Measurements from ENCODE around the gene C19orf18. TPM values are rescaled to one million over a fixed set of nuclear protein-coding genes. Genes with fewer than 3 reads are reported as not detected.

The C19orf18 gene
- total RNA-seq, 1 experiment from 2014 or later: 1.1 TPM

- Mint-ChIP-seq H3K27ac (peak overlapping the region; percentile 93), H3K4me3 (peak overlapping the region; percentile 67), H3K9me3 (peaks cover 9% of the 10 kb centered on the region), H3K4me1 (peaks cover 13% of the 10 kb centered on the region), H3K36me3 (peaks cover 33% of the 10 kb centered on the region), H3K27me3 (ENCODE audit: low read depth) (peaks cover 6% of the 10 kb centered on the region)
- ChIA-PET POLR2A (interaction anchor here (0.5 kb wide), 1 partner anchor 23 kb away, joined by 5 read pairs; no protein-coding TSS in a partner anchor), CTCF (no interaction called here)
- DNase-seq (ENCODE audit: low spot score): peak; percentile 95
- peak; percentile 90 for ATAC-seq
- TF ChIP-seq CREM (CRISPR knock-in tag; IDR thresholded peaks at IDR 0.05) (peak; percentile 98), TEAD1 (CRISPR knock-in tag; IDR thresholded peaks at IDR 0.05) (peak; percentile 76; the same call in 1 of the 2 replicates), JAZF1 (CRISPR knock-in tag; IDR thresholded peaks at IDR 0.05) (no peak), AFF4 (CRISPR knock-in tag; IDR thresholded peaks at IDR 0.05; ENCODE audit: borderline replicate concordance) (no peak; the same call in 1 of the 2 replicates), STAT6 (CRISPR knock-in tag; conservative IDR thresholded peaks at IDR 0.05; ENCODE audit: low read depth) (no peak), FOXJ3 (CRISPR knock-in tag; IDR thresholded peaks at IDR 0.05; ENCODE audit: borderline replicate concordance) (no peak), PRRX2 (CRISPR knock-in tag; IDR thresholded peaks at IDR 0.05) (no peak), NFE2L1 (CRISPR knock-in tag; IDR thresholded peaks at IDR 0.05) (no peak), ZNF671 (CRISPR knock-in tag; IDR thresholded peaks at IDR 0.05) (no peak), ARID4B (CRISPR knock-in tag; IDR thresholded peaks at IDR 0.05; ENCODE audit: borderline replicate concordance) (peak; percentile 85), SMAD4 (CRISPR knock-in tag; IDR thresholded peaks at IDR 0.05) (0 out of 2 replicates have a peak, but pooled peaks have one; percentile 53), FOXP4 (CRISPR knock-in tag; IDR thresholded peaks at IDR 0.05) (peak; percentile 56; the same call in 1 of the 2 replicates), TP53 (CRISPR knock-in tag; IDR thresholded peaks at IDR 0.05) (0 out of 2 replicates have a peak, but pooled peaks have one; percentile 39), NR1H2 (CRISPR knock-in tag; IDR thresholded peaks at IDR 0.05) (no peak)
- TF ChIP-seq, protein P1, sequence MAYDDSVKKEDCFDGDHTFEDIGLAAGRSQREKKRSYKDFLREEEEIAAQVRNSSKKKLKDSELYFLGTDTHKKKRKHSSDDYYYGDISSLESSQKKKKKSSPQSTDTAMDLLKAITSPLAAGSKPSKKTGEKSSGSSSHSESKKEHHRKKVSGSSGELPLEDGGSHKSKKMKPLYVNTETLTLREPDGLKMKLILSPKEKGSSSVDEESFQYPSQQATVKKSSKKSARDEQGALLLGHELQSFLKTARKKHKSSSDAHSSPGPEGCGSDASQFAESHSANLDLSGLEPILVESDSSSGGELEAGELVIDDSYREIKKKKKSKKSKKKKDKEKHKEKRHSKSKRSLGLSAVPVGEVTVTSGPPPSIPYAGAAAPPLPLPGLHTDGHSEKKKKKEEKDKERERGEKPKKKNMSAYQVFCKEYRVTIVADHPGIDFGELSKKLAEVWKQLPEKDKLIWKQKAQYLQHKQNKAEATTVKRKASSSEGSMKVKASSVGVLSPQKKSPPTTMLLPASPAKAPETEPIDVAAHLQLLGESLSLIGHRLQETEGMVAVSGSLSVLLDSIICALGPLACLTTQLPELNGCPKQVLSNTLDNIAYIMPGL (CRISPR knock-in tag; IDR thresholded peaks at IDR 0.05): peak; percentile 20; the same call in 1 of the 2 replicates
- TF ChIP-seq, protein P2, sequence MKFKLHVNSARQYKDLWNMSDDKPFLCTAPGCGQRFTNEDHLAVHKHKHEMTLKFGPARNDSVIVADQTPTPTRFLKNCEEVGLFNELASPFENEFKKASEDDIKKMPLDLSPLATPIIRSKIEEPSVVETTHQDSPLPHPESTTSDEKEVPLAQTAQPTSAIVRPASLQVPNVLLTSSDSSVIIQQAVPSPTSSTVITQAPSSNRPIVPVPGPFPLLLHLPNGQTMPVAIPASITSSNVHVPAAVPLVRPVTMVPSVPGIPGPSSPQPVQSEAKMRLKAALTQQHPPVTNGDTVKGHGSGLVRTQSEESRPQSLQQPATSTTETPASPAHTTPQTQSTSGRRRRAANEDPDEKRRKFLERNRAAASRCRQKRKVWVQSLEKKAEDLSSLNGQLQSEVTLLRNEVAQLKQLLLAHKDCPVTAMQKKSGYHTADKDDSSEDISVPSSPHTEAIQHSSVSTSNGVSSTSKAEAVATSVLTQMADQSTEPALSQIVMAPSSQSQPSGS (CRISPR knock-in tag; IDR thresholded peaks at IDR 0.05; ENCODE audit: borderline replicate concordance, low read depth): no peak
- TF ChIP-seq, protein P3, sequence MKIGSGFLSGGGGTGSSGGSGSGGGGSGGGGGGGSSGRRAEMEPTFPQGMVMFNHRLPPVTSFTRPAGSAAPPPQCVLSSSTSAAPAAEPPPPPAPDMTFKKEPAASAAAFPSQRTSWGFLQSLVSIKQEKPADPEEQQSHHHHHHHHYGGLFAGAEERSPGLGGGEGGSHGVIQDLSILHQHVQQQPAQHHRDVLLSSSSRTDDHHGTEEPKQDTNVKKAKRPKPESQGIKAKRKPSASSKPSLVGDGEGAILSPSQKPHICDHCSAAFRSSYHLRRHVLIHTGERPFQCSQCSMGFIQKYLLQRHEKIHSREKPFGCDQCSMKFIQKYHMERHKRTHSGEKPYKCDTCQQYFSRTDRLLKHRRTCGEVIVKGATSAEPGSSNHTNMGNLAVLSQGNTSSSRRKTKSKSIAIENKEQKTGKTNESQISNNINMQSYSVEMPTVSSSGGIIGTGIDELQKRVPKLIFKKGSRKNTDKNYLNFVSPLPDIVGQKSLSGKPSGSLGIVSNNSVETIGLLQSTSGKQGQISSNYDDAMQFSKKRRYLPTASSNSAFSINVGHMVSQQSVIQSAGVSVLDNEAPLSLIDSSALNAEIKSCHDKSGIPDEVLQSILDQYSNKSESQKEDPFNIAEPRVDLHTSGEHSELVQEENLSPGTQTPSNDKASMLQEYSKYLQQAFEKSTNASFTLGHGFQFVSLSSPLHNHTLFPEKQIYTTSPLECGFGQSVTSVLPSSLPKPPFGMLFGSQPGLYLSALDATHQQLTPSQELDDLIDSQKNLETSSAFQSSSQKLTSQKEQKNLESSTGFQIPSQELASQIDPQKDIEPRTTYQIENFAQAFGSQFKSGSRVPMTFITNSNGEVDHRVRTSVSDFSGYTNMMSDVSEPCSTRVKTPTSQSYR (CRISPR knock-in tag; IDR thresholded peaks at IDR 0.05): 0 out of 2 replicates have a peak, but pooled peaks have one; percentile 47
Measured at GRCh38 chr19:58009666-58010301, 35.5 kb upstream of the C19orf18 start.

All from WTC11 (cell line).